NCI-H748 treated with DMSO at 0.1 percent for 48 hours (cell line): ENCODE data around the gene DIPK1A.

Experiments used
- DNase-seq: peaks from one replicate; lab custom pipeline; 2025; lab: John Stamatoyannopoulos, UW

DIPK1A gene

GRCh38 chr1:92953491-92953890 lies 7.8 kb downstream of the DIPK1A start:
- no peak for DNase-seq

GRCh38 chr1:92952714-92953113 lies 8.5 kb downstream of the DIPK1A start:
- no peak for DNase-seq

- DNase-seq = no peak
These were observed 10.1 kb downstream of the DIPK1A start for GRCh38 chr1:92951141-92951582.

GRCh38 chr1:92949937-92950817 lies 11.1 kb downstream of the DIPK1A start:
- DNase-seq = no peak

GRCh38 chr1:92948071-92948470 lies 13.2 kb downstream of the DIPK1A start:
- DNase-seq = no peak

- no peak for DNase-seq
These were observed 15.5 kb downstream of the DIPK1A start for GRCh38 chr1:92945748-92946270.

- no peak for DNase-seq
These were observed 16.1 kb downstream of the DIPK1A start for GRCh38 chr1:92944901-92945747.

- DNase-seq = no peak
These were observed 17.8 kb downstream of the DIPK1A start for GRCh38 chr1:92943502-92943847.

GRCh38 chr1:92940541-92940940 lies 20.7 kb downstream of the DIPK1A start:
- no peak for DNase-seq

GRCh38 chr1:92937731-92938130 lies 23.5 kb downstream of the DIPK1A start:
- no peak for DNase-seq

- no peak for DNase-seq
These were observed 24.4 kb downstream of the DIPK1A start for GRCh38 chr1:92936865-92937264.

GRCh38 chr1:92934395-92935378 lies 26.6 kb downstream of the DIPK1A start:
- no peak for DNase-seq

GRCh38 chr1:92933459-92933858 lies 27.8 kb downstream of the DIPK1A start:
- no peak for DNase-seq

GRCh38 chr1:92931691-92932090 lies 29.6 kb downstream of the DIPK1A start:
- DNase-seq = no peak

GRCh38 chr1:92929461-92929860 lies 31.8 kb downstream of the DIPK1A start:
- DNase-seq = no peak

- no peak for DNase-seq
These were observed 33.4 kb downstream of the DIPK1A start for GRCh38 chr1:92927870-92928269.

- no peak for DNase-seq
These were observed 34.4 kb downstream of the DIPK1A start for GRCh38 chr1:92926873-92927272.

GRCh38 chr1:92924501-92924900 lies 36.8 kb downstream of the DIPK1A start:
- DNase-seq = no peak

GRCh38 chr1:92923664-92924063 lies 37.6 kb downstream of the DIPK1A start:
- no peak for DNase-seq

GRCh38 chr1:92922356-92923035 lies 38.8 kb downstream of the DIPK1A start:
- DNase-seq = no peak
